ENCODE data around the gene HHLA2.

DNA sequence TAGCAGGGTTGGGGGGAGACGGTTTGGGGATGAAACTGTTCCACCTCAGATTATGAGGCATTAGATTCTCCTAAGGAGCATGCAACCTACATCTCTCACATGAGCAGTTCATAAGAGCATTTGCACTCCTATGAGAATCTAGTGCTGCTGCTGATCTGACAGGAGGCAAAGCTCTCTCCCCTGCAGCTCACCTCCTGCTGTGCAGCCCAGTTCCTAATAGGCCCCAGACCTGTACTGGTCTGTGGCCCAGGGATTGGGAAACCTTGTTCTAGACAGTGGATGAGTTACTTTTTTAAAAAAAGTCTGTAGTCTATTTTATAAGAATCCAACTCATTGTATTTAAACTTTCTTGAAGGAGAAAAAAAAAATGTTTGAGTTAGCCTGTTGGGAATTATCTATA lies 100.0 kb downstream of the HHLA2 start:
- TF ChIP-seq, protein P1, sequence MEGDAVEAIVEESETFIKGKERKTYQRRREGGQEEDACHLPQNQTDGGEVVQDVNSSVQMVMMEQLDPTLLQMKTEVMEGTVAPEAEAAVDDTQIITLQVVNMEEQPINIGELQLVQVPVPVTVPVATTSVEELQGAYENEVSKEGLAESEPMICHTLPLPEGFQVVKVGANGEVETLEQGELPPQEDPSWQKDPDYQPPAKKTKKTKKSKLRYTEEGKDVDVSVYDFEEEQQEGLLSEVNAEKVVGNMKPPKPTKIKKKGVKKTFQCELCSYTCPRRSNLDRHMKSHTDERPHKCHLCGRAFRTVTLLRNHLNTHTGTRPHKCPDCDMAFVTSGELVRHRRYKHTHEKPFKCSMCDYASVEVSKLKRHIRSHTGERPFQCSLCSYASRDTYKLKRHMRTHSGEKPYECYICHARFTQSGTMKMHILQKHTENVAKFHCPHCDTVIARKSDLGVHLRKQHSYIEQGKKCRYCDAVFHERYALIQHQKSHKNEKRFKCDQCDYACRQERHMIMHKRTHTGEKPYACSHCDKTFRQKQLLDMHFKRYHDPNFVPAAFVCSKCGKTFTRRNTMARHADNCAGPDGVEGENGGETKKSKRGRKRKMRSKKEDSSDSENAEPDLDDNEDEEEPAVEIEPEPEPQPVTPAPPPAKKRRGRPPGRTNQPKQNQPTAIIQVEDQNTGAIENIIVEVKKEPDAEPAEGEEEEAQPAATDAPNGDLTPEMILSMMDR (IDR thresholded peaks at IDR 0.05; ENCODE audit: low read length), result no peak
- TF ChIP-seq EZH2 (IDR thresholded peaks at IDR 0.05; ENCODE audit: borderline replicate concordance, low read length), result no peak
